GM21447 (cell line): ENCODE data around the gene RFXANK.
"Not testable (repeated sequence)": the region's sequence is repeated elsewhere in the genome, so short reads cannot be mapped to it uniquely, and the experiment has no call there.

Source experiments
- ATAC-seq: cut with Tn5 transposase; IDR thresholded peaks from one replicate; pipeline ENCODE4 v1.9.1; 2021; ENCODE audit not compliant: unreplicated experiment

Gene RFXANK, protein sequence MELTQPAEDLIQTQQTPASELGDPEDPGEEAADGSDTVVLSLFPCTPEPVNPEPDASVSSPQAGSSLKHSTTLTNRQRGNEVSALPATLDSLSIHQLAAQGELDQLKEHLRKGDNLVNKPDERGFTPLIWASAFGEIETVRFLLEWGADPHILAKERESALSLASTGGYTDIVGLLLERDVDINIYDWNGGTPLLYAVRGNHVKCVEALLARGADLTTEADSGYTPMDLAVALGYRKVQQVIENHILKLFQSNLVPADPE

GRCh38 chr19:19192078-19192882 is at the start of gene RFXANK, which contains the start of gene BORCS8:
TSS of gene RFXANK (plus strand) at chr19:19192258. CDS start at chr19:19193947, 1,689 bp downstream.
TSS of gene BORCS8 (minus strand) at chr19:19192152. CDS start at chr19:19192117, 35 bp downstream.
- peak; percentile 83 for ATAC-seq

- no peak for ATAC-seq
These were observed 49.7 kb upstream of the RFXANK start for GRCh38 chr19:19142347-19142746.

DNA sequence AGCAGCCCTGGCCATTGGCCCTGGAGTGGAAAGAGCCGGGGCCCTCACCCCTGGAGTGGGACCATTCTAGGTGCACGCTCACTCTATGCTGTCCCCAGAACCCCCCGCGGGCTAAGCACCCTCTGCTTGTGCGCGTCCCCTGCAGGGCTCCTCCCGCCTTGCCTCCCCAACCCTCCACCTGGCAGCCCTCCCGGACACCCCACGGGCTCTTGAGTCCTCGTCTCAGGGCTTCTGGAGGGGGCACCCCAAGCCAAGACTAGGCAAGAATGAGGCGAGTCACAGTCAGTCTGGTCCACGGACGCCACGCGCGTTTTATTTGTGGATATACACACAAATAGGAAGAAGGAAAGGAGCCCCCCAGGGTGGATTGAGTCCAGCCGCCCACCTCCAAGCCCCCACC is 46.8 kb upstream of the RFXANK start:
- ATAC-seq: no peak

- no peak for ATAC-seq
These were observed 46.1 kb upstream of the RFXANK start for GRCh38 chr19:19145684-19146608.

- no peak for ATAC-seq
These were observed 45.2 kb upstream of the RFXANK start for GRCh38 chr19:19146865-19147264.

DNA sequence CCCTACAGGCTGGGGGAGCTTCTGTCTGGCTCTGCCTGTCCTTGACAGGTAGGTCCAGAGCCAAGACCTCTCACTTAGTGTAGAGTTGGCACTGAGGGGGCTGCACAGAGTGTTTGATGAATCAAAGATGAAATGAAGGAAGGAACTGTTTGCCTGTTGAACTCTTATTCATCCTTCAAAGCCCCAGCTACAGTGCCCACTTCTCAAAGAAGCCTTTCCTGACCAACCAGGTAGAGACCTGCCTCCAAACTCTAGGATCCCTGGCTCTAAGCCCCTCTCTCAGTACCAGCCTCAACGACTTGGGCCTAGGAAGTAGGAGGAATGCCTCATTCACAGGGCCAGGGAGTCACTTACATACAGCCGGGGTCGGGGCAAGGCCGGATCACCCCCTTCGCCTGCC is 44.7 kb upstream of the RFXANK start:
- no peak for ATAC-seq

DNA sequence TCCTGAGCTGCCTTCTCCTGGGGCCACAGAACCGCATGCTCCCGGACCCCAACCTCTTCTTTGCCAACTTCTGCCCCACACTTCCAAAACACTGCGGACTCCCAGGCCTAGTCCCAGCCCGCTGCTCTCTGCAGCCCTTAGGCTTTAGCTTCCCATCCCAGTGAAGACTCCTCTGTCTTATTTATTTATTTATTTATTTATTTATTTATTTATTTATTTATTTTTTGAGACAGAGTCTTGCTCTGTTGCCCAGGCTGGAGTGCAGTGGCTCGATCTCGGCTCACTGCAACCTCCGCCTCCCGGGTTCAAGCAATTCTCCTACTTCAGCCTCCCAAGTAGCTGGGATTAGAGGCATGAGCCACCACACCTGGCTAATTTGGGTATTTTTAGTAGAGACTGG is 43.6 kb upstream of the RFXANK start:
- ATAC-seq: not testable (repeated sequence)

- no peak for ATAC-seq
These were observed 42.6 kb upstream of the RFXANK start for GRCh38 chr19:19149435-19149834.

DNA sequence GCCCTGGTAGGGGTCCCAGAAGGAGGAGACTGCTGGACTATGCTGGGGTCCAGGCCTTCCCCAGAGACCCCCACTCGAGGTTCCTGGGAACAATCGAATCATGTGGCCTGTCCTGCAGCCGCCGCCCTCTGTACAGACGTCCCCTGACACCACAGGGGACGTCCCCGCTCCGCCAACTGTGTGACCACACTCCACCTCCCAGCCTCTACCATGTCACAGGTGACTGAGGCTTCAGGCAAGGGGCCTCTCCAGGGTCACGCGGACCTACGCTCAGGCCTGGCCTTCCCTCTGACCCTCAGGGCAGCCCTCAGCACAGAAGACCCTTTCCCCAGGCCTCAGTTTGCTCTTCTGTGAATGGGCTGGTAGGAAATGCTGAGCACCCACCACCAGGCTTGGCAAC is 40.6 kb upstream of the RFXANK start:
- ATAC-seq: no peak

DNA sequence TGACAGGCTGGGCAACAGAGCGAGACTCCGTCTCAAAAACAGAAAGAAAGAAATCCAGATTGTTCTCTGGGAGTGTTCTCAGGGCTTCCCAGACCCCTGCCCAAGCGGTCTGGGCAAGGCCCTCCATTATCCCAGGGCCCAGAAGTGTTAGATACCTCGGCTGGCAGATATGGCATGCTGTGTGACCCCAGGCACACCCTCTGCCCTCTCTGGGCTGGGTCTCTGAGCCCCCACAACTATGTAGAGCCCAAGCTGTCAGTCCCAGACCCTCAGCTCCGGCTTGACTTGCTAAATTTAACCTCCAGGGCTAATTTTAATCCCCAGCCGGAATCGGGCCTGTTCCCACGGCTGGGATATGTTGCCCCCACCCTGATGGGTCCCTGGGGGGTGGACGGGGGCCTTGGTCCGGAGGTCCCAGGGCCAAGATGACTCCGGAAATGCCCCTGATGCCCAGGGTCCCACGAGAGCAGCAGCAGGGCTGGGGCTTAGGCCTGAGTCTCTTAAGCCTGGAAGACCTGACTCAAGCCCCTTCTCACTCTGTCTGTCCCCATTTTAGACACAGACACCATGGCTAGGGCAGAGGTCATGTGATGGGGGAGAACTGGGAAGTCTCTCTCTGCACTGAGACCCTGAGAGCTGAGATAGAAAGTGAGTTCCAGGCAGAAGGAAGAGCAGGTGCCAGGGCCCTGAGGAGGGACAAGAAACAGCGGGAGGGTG is 39.2 kb upstream of the RFXANK start:
- no peak for ATAC-seq

GRCh38 chr19:19154768-19155494 is 37.1 kb upstream of the RFXANK start:
- no peak for ATAC-seq

GRCh38 chr19:19155495-19156219 is 36.4 kb upstream of the RFXANK start:
- peak; percentile 72 for ATAC-seq

DNA sequence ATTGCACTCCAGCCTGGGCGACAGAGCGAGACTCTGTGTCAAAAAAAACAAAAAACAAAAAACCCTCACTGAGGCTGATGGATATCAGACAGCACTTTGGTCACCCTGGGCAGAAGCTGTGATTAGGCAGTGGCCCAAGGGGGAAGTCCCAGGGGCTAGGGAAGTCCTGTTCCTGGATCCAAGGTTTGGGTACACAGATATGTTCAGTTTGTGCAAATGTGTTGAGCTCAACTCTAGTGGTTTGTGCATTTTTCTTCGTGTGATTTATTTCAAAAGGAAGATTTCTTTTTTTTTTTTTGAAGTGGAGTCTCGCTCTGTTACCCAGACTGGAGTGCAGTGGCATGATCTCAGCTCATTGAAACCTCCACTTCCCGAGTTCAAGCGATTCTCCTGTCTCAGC is 34.2 kb upstream of the RFXANK start:
- no peak for ATAC-seq

DNA sequence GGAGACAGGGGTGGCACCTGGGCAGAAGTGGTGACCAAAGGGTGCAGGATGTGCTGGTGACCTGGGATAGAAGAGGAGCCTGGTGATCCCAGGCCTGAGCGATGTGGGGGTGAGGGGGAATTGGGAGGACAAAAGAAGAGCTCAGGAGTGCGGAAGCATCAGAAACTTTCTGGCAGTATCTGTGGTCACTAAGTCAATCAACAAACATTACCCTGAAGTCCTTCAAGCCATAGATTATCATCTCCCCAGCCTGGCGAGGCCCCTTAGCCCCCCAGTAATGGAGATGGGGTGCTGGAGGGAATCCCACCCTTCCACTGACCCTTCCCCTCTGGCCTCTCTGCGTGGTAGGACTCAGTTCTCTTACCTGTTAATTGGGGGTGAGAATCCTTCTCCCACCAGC is 32.5 kb upstream of the RFXANK start:
- no peak for ATAC-seq

GRCh38 chr19:19160461-19161035 is 31.5 kb upstream of the RFXANK start:
- ATAC-seq: peak; percentile 33

- no peak for ATAC-seq
These were observed 29.6 kb upstream of the RFXANK start for GRCh38 chr19:19162495-19162894.

GRCh38 chr19:19165396-19165795 is 26.7 kb upstream of the RFXANK start:
- no peak for ATAC-seq

DNA sequence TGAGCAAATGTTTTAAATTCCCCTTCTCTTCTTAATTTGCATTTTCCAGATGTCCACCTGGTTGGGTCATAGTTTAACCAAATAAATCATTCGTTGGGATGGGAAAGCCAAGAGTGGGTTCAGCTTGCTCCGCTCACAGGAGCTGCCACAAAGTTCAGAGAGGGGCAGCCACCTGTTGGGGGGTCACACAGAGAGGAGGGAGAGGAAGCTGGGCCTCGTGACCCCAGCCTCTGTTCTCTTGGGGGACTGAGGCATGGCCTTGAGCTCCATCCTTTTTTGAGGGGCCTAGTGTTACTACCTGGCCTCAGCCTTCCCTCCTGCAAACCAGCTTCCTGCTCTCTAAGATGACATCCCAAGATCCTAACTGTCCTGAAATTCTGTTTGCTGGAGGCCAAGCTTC is 24.4 kb upstream of the RFXANK start:
- ATAC-seq: no peak
